ENCODE results near the gene FAM135A.

DNA sequence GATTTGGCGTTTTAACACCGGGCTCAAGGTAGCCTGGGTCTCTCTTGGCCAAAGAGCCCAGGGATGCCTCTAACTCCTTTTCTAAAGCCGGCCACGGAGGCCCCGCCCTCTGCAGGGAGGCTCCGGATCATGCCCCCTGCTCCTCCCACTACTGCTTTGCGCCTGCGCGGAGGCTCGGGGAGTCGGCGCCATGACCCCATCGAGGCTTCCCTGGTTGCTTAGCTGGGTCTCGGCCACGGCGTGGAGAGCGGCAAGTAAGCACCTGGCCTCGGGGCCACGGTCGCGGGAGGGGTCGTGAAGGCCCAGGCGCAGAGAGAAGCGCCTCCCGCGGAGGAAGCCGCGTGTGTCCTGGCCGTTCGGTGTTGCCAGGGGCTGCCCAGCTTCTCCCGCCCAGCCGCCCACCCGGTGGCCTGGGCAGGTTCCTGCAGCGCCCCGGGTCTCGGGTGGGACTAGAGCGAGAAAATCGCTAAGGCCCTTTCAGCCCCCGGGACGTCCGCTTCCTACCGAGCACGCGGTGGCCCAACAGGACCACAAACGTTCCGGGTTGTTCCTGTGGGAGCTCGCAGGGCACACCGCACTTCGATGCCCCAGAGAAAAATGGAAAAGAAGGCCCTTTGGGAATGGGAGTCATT lies 153.6 kb downstream of the FAM135A start, which contains the start of gene SDHAF4:
- TF ChIP-seq ZNF274 (IDR thresholded peaks at IDR 0.05; ENCODE audit: low read depth, low read length) = no peak
- TF ChIP-seq YY1 (IDR thresholded peaks at IDR 0.05; ENCODE audit: insufficient read depth, insufficient read length) = peak; percentile 54
- TF ChIP-seq SUZ12 (IDR thresholded peaks at IDR 0.05; ENCODE audit: extremely low read depth, insufficient read depth, insufficient read length) = no peak
